Measurements from ENCODE around the gene TRIAP1.

TRIAP1 gene

DNA sequence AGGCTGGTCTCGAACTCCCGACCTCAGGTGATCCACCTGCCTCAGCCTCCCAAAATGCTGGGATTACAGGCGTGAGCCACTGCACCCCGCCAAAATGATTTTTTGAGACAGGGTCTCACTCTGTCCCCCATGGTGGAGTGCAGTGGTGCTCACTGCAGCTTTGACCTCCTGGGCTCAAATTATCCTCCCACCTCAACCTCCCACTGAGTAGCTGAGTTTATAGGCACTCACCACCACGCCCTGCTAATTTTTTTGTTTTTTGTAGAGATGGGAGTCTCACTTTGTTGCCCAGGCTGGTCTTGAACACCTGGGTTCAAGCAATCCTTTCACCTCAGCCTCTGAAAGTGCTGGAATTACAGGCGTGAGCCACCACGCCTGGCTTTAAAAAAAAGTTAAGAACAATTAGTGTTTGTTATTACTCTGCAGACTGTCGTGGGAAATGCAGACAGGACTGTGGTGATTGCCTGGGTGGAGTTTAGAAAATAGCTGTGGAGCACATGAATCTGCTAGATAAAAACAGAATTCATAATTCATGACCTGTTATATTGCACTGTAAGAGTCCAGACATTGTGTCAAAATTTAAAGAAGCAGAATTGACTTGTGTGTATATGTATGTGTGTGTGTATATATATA lies 17.5 kb downstream of the TRIAP1 start:
- Histone ChIP-seq H3K9me3 (ENCODE audit: severe bottlenecking) (no peaks in the 10 kb centered on the region), H3K4me3 (ENCODE audit: low read depth, low read length) (no peak overlapping the region), H3K36me3 (no peaks in the 10 kb centered on the region), H3K27me3 (ENCODE audit: insufficient read depth, low read depth, severe bottlenecking) (no peaks in the 10 kb centered on the region), H3K27ac (no peak overlapping the region; the same call in 1 of the 2 replicates)
- TF ChIP-seq, protein P1, sequence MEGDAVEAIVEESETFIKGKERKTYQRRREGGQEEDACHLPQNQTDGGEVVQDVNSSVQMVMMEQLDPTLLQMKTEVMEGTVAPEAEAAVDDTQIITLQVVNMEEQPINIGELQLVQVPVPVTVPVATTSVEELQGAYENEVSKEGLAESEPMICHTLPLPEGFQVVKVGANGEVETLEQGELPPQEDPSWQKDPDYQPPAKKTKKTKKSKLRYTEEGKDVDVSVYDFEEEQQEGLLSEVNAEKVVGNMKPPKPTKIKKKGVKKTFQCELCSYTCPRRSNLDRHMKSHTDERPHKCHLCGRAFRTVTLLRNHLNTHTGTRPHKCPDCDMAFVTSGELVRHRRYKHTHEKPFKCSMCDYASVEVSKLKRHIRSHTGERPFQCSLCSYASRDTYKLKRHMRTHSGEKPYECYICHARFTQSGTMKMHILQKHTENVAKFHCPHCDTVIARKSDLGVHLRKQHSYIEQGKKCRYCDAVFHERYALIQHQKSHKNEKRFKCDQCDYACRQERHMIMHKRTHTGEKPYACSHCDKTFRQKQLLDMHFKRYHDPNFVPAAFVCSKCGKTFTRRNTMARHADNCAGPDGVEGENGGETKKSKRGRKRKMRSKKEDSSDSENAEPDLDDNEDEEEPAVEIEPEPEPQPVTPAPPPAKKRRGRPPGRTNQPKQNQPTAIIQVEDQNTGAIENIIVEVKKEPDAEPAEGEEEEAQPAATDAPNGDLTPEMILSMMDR (IDR thresholded peaks at IDR 0.05; ENCODE audit: low read depth, low read length), result no peak
- no peak for DNase-seq

DNA sequence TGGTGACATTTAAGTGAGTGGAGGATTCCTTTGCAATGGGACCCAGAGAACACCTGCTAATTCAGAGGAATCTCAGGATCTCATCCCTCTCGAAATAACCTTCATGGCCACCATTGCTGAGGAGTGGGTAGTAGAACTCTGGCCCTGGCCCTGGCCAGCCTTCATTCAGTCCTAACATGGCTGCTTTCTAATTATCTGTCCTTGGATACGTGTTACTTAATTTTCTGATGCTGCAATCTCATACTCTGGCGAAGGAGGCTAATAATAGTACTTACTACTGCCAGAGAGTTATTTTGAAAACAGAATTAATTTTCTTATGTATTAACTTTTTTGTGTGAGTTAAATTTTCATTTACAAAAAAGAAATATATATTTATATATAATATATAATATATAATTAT lies 20.4 kb downstream of the TRIAP1 start:
- no peak for DNase-seq
- Histone ChIP-seq H3K4me3 (ENCODE audit: low read depth, low read length) (no peak overlapping the region), H3K27me3 (ENCODE audit: insufficient read depth, low read depth, severe bottlenecking) (no peaks in the 10 kb centered on the region), H3K36me3 (no peaks in the 10 kb centered on the region), H3K27ac (no peak overlapping the region), H3K9me3 (ENCODE audit: severe bottlenecking) (no peaks in the 10 kb centered on the region)
- TF ChIP-seq, protein P1 (IDR thresholded peaks at IDR 0.05; ENCODE audit: low read depth, low read length), result no peak

DNA sequence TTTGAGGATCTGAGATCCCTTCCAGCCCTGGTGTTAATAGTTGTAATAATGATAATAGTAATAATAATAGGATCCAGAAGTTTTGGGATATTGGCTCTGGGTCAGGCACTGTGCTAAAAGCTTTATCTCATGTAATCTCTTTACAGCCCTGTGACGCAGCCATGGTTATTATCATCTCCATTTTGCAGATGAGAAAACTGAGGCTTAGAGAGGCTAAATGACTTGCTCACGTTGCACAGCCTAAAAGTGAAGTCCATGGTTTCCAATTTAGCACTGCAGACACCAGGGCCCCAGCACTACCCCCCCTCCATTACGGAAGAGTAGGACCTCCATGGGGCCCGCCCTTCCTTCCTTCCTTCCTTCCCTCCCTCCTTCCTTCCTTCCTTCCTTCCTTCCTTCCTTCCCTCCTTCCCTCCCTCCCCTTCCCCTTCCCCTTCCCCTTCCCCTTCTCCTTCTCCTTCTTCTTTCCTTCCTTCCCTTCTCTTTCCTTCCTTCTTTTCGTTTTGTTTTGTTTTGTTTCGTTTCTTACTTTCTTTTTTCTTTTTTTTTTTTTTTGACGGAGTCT lies 23.2 kb downstream of the TRIAP1 start:
- Histone ChIP-seq H3K9me3 (ENCODE audit: severe bottlenecking) (no peaks in the 10 kb centered on the region), H3K4me3 (ENCODE audit: low read depth, low read length) (no peak overlapping the region), H3K36me3 (no peaks in the 10 kb centered on the region), H3K27me3 (ENCODE audit: insufficient read depth, low read depth, severe bottlenecking) (no peaks in the 10 kb centered on the region), H3K27ac (no peak overlapping the region)
- no peak for DNase-seq
- TF ChIP-seq, protein P1 (IDR thresholded peaks at IDR 0.05; ENCODE audit: low read depth, low read length), result no peak

GRCh38 chr12:120421701-120422100 lies 24.5 kb downstream of the TRIAP1 start:
- no peak for DNase-seq
- Histone ChIP-seq H3K27ac (no peak overlapping the region), H3K36me3 (no peaks in the 10 kb centered on the region), H3K27me3 (ENCODE audit: insufficient read depth, low read depth, severe bottlenecking) (no peaks in the 10 kb centered on the region), H3K4me3 (ENCODE audit: low read depth, low read length) (no peak overlapping the region), H3K9me3 (ENCODE audit: severe bottlenecking) (no peaks in the 10 kb centered on the region)
- TF ChIP-seq, protein P1 (IDR thresholded peaks at IDR 0.05; ENCODE audit: low read depth, low read length), result no peak

DNA sequence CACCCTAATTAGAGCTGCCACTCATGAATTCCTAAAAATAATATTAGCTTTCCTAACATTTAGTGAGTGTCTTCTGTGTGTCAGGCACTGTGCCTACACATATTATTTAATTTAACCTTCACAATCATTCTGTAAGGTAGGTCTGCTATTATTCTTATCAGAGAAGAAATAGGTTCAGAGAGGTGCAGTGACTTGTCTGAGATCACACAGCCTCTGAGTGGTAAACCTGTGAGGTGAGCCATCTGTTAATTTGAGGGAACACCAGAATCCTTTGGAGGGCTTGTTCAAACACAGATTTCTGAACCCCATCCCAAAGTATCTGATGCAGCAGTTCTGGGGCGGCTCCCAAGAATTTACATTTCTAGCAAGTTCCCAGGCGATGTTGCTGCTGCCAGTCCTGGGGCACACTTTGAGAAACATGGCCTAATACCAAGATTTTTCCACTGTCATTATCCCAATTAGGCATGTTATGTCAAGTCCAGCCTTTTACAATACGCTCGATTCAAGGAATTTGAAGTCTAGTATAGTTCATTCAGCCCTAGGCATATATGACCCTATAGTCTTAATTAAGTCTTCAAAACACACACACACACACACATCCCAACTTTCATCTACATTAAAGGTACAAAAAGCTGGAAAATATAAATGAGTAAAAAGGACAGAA lies 28.1 kb downstream of the TRIAP1 start:
- H3K27ac ChIP-seq, result no peak overlapping the region
- H3K4me3 ChIP-seq (ENCODE audit: low read depth, low read length), result no peak overlapping the region
- TF ChIP-seq, protein P1 (IDR thresholded peaks at IDR 0.05; ENCODE audit: low read depth, low read length), result no peak
- no peaks in the 10 kb centered on the region for H3K36me3 ChIP-seq
- H3K27me3 ChIP-seq (ENCODE audit: insufficient read depth, low read depth, severe bottlenecking), result no peaks in the 10 kb centered on the region
- no peaks in the 10 kb centered on the region for H3K9me3 ChIP-seq (ENCODE audit: severe bottlenecking)
- no peak for DNase-seq

Measured in WERI-Rb-1 (cell line).